Keratinocyte (primary cell): ENCODE data around the gene LCE2B. TPM values are rescaled to one million over a fixed set of nuclear protein-coding genes. Genes with fewer than 3 reads are reported as not detected.

Source experiments
- DNase-seq: peaks from one replicate; pipeline ENCODE4 v3.0.0-alpha.2; 2011; ENCODE audit warnings: low read depth, missing footprints, low spot score
- FAIRE-seq: peaks from 2 replicates; lab custom pipeline; 2011; peaks lifted over from hg19 to GRCh38; lab: Jason Lieb, UNC
- H2AFZ ChIP-seq: 2 replicates; pipeline ENCODE4 v1.6.0; 2012; ENCODE audit warnings: low read length, control low read depth, inconsistent platforms; ENCODE audit not compliant: control insufficient read depth
- H3K27ac ChIP-seq: 2 replicates; pipeline ENCODE4 v1.5.1; 2011; ENCODE audit warnings: low read length; ENCODE audit not compliant: control insufficient read depth, insufficient read depth
- H3K27me3 ChIP-seq: 3 replicates; pipeline ENCODE4 v1.6.0; 2011; ENCODE audit warnings: low read length; ENCODE audit not compliant: control insufficient read depth, insufficient read depth; ENCODE audit errors: extremely low read depth
- H3K36me3 ChIP-seq, 2 experiments: 2 replicates in 1 of 2; 3 replicates in 1 of 2; pipeline ENCODE4 v1.5.1; 2011; ENCODE audit warnings: low read length in 2 of 2, mild to moderate bottlenecking in 1 of 2; ENCODE audit not compliant: control insufficient read depth in 2 of 2, insufficient read depth in 2 of 2; ENCODE audit errors: extremely low read depth in 1 of 2
- H3K4me1 ChIP-seq: 3 replicates; pipeline ENCODE4 v1.5.1; 2011; ENCODE audit warnings: low read length; ENCODE audit not compliant: control insufficient read depth, insufficient read depth; ENCODE audit errors: extremely low read depth
- H3K4me2 ChIP-seq: 3 replicates; pipeline ENCODE4 v1.6.0; 2011; ENCODE audit warnings: low read depth, low read length; ENCODE audit not compliant: control insufficient read depth, insufficient read depth; ENCODE audit errors: extremely low read depth
- H3K4me3 ChIP-seq, 3 experiments: fragments of 200-600 bp in 1 of 3; sonication (generic) in 1 of 3; 2 replicates in 2 of 3; 3 replicates in 1 of 3; pipeline ENCODE4 v1.5.1; 2011 to 2016; ENCODE audit warnings: low read length in 3 of 3, mild to moderate bottlenecking in 3 of 3, control low read depth in 2 of 3, inconsistent platforms in 1 of 3, low read depth in 1 of 3, mixed read lengths in 1 of 3, mixed run types in 1 of 3, moderate library complexity in 1 of 3; ENCODE audit not compliant: control insufficient read depth in 2 of 3, insufficient read depth in 2 of 3; ENCODE audit errors: extremely low read depth in 1 of 3
- H3K79me2 ChIP-seq: 2 replicates; pipeline ENCODE4 v1.6.0; 2012; ENCODE audit warnings: low read length; ENCODE audit not compliant: control insufficient read depth, insufficient read depth
- H3K9ac ChIP-seq: 3 replicates; pipeline ENCODE4 v1.6.0; 2011; ENCODE audit warnings: low read length; ENCODE audit not compliant: control insufficient read depth, insufficient read depth; ENCODE audit errors: extremely low read depth
- H3K9me1 ChIP-seq: 3 replicates; pipeline ENCODE4 v1.6.0; 2011; ENCODE audit warnings: low read length; ENCODE audit not compliant: control insufficient read depth, insufficient read depth; ENCODE audit errors: extremely low read depth
- H3K9me3 ChIP-seq: 2 replicates; pipeline ENCODE4 v1.5.1; 2012; ENCODE audit warnings: low read depth, low read length; ENCODE audit not compliant: control insufficient read depth
- H4K20me1 ChIP-seq: 3 replicates; pipeline ENCODE4 v1.6.0; 2011; ENCODE audit warnings: low read length; ENCODE audit not compliant: control insufficient read depth, insufficient read depth; ENCODE audit errors: extremely low read depth
- CTCF ChIP-seq, 3 experiments: IDR thresholded peaks in 1 of 3; conservative IDR thresholded peaks in 1 of 3; optimal IDR thresholded peaks in 1 of 3; 2 replicates in 2 of 3; 3 replicates in 1 of 3; pipeline versions ENCODE3 to v1.5.1; 2011; ENCODE audit warnings: low read length in 3 of 3, mild to moderate bottlenecking in 3 of 3, moderate library complexity in 2 of 3, control low read depth in 1 of 3, inconsistent platforms in 1 of 3; ENCODE audit not compliant: insufficient read depth in 2 of 3; ENCODE audit errors: extremely low read depth in 1 of 3
- EZH2 ChIP-seq: IDR thresholded peaks from one replicate; pipeline ENCODE4 v1.6.1; 2012; ENCODE audit warnings: inconsistent platforms, mild to moderate bottlenecking, low read length, moderate library complexity
- dilution Hi-C: fragments of 300-500 bp; cut with MboI; formaldehyde crosslinking; loops from one replicate; pipeline ENCODE4 v1.7.0; 2020; ENCODE audit warnings: low sequenced_read_pairs; ENCODE audit not compliant: extremely low pct_ligation_motif_present
- polyA plus RNA-seq, 5 experiments: library from polyadenylated mRNA; depleted of rRNA in 3 of 5; stranded (reverse) in 3 of 5; stranded (forward) in 1 of 5; unstranded in 1 of 5; fragments of >200 nt; gene quantifications; 1 replicate in 1 of 5; 2 replicates in 3 of 5; 3 replicates in 1 of 5; pipeline versions ENCODE4 v1.2.1 to v1.2.3, GENCODE V29; 2011 to 2012; ENCODE audit warnings: missing spikeins in 2 of 5, low read depth in 1 of 5, low replicate concordance in 1 of 5

The LCE2B gene
- polyA plus RNA-seq, 1 donor (not counting 4 experiments of a cell fraction or from before 2014, with no cell fraction given): 0.49 TPM

GRCh38 chr1:152656459-152656858, 29.5 kb upstream of the LCE2B start:
- dilution Hi-C loops: no loop called here
- Histone ChIP-seq H2AFZ (no peak overlapping the region), H3K36me3 (no peaks in the 10 kb centered on the region), H4K20me1 (no peaks in the 10 kb centered on the region), H3K9me1 (no peaks in the 10 kb centered on the region), H3K9ac (no peak overlapping the region), H3K4me1 (peaks cover 6% of the 10 kb centered on the region), H3K4me3 (no peak overlapping the region), H3K79me2 (no peaks in the 10 kb centered on the region), H3K27ac (no peak overlapping the region), H3K9me3 (no peaks in the 10 kb centered on the region), H3K4me2 (no peak overlapping the region), H3K27me3 (no peaks in the 10 kb centered on the region)
- TF ChIP-seq EZH2: no peak
- TF ChIP-seq CTCF (optimal IDR thresholded peaks at IDR 0.05 in 1 of 3, IDR thresholded peaks at IDR 0.05 in 1 of 3, conservative IDR thresholded peaks at IDR 0.05 in 1 of 3; ENCODE audit: extremely low read depth in 1 of 3, insufficient read depth in 2 of 3, low read length in 3 of 3): no peak
- FAIRE-seq (no peak), DNase-seq (no peak)

GRCh38 chr1:152657677-152658076, 28.2 kb upstream of the LCE2B start:
- Histone ChIP-seq H3K4me2 (no peak overlapping the region), H3K9me1 (no peaks in the 10 kb centered on the region), H3K27me3 (no peaks in the 10 kb centered on the region), H3K9ac (no peak overlapping the region), H3K9me3 (no peaks in the 10 kb centered on the region), H3K36me3 (no peaks in the 10 kb centered on the region), H3K27ac (no peak overlapping the region), H3K79me2 (no peaks in the 10 kb centered on the region), H3K4me1 (peaks cover 6% of the 10 kb centered on the region), H2AFZ (no peak overlapping the region), H3K4me3 (no peak overlapping the region), H4K20me1 (no peaks in the 10 kb centered on the region)
- no peak for FAIRE-seq
- dilution Hi-C loops: no loop called here
- no peak for DNase-seq
- no peak for TF ChIP-seq EZH2
- TF ChIP-seq CTCF (optimal IDR thresholded peaks at IDR 0.05 in 1 of 3, IDR thresholded peaks at IDR 0.05 in 1 of 3, conservative IDR thresholded peaks at IDR 0.05 in 1 of 3; ENCODE audit: extremely low read depth in 1 of 3, insufficient read depth in 2 of 3, low read length in 3 of 3): no peak
